NCI-H1930 (cell line): ENCODE results near the gene MRPL52.
"Not testable (repeated sequence)": the region's sequence is repeated elsewhere in the genome, so short reads cannot be mapped to it uniquely, and the experiment has no call there.

Experiments
- DNase-seq, 2 experiments: peaks; one replicate each; lab custom pipeline; 2025; lab: John Stamatoyannopoulos, UW

MRPL52 gene

DNA sequence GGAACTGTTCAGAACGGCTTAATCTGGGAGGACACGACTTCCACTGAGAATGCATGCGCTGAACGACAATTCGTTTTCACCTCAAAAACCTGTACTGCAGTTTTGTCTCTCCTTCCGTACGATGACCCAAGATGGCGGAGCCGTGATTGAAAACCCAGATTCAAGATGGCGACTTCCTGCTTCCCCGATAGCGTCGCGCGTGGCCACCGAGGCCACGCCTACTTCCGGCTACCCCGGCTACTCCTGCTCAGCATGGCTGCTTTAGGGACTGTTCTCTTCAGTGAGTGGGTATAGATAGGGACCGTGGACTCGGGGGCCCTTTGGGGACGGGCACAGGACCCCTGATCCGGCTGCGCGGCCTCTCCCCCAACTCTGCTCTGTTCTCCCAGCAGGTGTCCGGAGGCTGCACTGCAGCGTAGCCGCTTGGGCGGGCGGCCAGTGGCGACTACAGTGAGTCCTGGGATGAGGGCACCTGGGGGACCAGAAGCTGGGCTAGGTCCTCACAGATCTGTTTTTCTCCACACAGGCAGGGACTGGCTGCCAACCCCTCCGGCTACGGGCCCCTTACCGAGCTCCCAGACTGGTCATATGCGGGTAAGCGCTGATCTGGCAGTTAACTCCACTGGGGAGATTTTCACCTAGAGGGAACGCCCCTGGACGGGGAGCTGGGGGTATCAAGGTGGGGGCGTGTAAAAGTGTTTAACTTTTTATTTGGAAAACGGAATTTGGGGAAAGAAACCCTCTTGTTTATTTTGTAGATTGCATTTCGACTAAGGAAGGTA lies at the start of gene MRPL52:
TSS of gene MRPL52 (plus strand) at position 227 of the 782 bp plus-strand sequence. CDS start at position 253, 26 bp downstream.
- peak; percentile 86 to 89 for DNase-seq

- no peak for DNase-seq
Measured at GRCh38 chr14:22780105-22780679, 49.5 kb upstream of the MRPL52 start.

DNA sequence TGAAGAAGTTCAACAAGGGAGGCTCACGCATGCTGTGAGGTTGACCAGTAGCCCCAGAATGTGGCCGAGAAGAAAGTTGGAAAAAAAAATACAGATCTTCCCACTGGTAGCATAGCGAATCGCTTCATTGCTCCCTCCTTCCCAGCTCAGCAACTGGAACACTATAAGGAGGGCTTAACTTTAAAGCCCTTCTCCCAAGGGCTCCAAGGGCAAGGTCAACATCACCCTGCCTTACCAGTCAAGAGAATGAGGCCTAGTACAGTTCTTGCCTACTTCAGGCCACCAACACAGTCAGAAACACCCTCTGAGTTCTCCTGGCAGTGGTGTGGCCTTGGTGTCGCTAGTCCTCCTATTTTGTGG lies 48.8 kb upstream of the MRPL52 start:
- no peak for DNase-seq

- no peak for DNase-seq
Measured at GRCh38 chr14:22781301-22781991, 48.2 kb upstream of the MRPL52 start.

- DNase-seq: no peak
Measured at GRCh38 chr14:22786685-22787084, 43.0 kb upstream of the MRPL52 start.

GRCh38 chr14:22791301-22791700 lies 38.4 kb upstream of the MRPL52 start:
- no peak for DNase-seq

- no peak for DNase-seq
Measured at GRCh38 chr14:22792158-22792557, 37.5 kb upstream of the MRPL52 start.

DNA sequence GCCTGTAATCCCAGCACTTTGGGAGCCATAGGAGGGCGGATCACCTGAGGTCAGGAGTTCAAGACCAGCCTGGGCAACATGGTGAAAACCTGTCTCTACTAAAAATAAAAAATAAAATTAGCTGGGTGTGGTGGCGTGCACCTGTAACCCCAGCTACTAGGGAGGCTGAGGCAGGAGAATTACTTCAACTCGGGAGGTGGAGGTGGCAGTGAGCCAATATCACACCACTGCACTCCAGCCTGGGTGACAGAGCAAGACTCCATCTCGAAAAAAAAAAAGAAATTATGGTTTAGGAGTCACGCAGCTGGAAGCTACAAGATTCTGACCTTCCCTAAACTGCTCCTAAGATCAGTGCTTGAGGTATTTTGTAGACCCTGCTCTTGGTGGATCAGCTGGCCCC lies 36.1 kb upstream of the MRPL52 start:
- not testable (repeated sequence) for DNase-seq

GRCh38 chr14:22793976-22794375 lies 35.7 kb upstream of the MRPL52 start:
- DNase-seq: no peak

DNA sequence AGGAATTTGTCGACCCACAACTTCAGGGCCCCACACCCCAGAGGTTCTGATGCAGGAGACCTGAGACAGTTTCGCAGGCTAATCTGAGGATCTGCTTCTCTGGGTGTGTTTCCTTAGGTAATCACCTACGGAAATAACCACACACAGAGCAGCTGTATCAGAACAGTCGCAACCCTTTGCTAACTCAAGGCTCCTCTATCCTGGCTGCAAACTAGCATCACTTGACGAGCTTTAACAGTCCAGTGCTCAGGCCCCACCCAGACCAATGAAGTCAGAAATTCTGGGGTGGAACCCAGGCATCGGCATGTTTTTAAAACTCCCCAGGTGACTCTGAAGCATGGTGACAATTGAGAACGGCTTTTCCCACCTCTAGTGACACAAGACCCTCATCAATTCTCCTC lies 35.1 kb upstream of the MRPL52 start:
- no peak for DNase-seq

- DNase-seq: no peak
Measured at GRCh38 chr14:22796087-22796707, 33.5 kb upstream of the MRPL52 start.

DNA sequence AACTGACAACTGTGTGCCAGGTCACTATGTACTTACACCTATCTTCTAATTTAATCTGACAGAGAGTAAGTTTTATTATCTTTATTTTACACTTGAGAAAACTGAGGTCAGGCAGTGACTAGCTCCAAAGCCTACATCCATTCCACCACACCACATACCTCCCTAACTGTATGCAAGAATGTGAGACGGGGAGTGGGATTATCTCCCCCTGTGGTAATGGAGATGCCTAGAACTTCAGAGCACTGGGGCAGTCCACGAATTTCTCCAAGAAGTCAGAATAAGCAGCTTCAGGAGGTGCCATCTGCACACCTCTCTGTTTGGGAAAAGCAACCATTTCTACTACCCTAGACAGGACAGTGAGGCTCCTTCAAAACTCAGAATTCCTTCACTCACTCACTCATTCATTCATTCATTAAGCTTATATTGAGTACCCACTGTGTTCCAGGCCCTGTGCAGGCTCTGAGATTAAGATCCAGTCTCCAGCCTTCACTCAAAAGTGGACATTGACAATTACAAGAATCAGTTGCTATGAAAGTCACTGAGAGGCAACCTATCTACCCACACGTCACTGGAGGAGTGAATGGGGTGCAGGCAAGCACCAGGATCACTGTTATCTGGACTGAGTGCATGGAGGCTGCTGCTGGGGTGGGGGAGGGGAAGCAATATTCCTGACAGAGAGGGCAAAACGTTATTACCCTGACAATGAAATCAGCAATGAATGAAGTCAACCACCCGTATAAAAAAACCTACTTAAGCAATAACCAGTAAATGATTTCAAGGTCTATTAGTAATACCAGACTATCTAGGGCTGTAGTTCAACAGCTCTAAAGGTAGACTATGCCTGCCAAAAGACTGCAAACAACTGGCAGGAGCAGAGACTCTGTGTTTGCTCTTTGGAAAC lies 32.4 kb upstream of the MRPL52 start:
- no peak for DNase-seq

- DNase-seq: no peak
Measured at GRCh38 chr14:22798528-22798927, 31.2 kb upstream of the MRPL52 start.

GRCh38 chr14:22800346-22800745 lies 29.3 kb upstream of the MRPL52 start:
- no peak for DNase-seq

- DNase-seq: no peak
Measured at GRCh38 chr14:22801716-22802115, 28.0 kb upstream of the MRPL52 start.

GRCh38 chr14:22802860-22803686 lies 26.6 kb upstream of the MRPL52 start:
- DNase-seq: no peak

DNA sequence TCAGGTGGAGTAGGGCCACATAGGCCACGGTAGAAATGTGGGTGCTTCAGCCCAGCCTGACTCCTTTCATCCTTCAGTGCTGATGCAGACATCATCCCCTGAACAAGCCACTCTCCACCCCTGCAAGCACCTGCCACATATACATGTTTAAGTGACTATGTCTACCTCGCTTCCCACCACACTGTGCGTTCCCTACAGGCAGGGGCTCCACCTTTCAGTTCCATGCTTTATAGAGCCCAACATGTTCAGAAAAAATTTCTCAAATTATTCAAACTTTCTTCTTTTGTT lies 26.1 kb upstream of the MRPL52 start:
- no peak for DNase-seq

GRCh38 chr14:22805235-22805634 lies 24.5 kb upstream of the MRPL52 start:
- DNase-seq: not testable (repeated sequence)

DNA sequence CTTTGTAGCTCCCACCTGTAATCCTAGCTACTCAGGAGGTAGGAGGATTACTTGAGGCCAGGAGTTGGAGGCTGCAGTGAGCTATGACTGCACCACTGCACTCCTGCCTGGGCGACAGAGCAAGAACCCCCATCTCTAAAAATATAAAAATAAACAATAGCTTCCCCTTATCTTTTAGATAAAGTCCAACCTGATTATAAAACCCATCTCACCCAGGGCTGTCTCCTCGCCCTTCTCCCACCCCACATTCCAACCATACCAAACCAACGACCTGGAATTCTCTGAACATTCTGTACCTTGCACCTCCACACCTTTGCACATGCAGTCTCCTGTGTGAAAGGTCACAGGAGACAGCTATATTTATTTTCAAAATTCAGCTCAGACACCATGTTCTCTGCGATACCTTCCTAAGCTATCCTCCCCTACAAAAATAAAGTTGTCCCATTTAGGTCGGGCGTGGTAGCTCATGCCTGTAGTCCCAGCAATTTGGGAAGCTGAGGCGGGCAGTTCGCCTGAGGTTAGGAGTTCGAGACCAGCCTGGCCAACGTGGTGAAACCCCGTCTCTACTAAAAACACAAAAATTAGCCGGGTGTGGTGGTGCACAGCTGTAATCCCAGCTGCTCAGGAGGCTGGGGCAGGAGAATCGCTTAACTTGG lies 22.1 kb upstream of the MRPL52 start:
- no peak for DNase-seq

DNA sequence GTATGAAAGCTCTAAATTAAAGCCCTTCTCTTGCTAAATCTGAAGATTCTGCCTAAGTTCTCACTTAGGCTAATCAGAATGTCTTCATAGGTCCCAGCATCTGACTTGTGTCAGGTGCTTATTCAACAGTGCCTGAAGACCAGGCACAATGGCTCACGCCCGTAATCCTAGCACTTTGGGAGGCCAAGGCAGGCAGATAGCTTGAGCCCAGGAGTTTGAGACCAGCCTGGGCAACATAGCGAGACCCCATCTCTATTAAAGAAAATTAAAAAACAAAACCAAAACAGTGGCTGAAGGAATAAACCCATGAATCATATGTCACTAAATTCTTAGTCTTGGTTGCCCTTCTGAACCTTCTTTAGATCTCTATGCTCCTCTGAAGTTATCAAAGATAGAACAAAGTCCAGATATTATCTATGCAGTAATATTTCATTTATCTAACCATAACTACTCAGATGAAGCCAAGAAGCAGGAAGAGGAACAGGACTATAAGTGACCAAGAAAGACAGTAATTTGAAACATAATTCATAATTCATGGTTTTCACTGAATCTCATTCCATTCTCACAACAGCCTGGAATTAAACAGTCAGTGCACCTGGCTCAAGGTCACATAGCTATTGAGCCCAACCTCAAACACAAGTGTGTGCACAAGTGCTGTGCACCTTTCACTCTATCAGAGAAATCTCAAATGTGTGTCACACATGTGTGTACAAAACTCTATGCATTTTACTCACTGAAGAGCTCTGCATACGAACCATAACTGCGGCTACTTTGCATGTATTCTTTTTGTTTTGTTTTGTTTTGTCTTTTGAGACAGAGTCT lies 21.1 kb upstream of the MRPL52 start:
- DNase-seq: no peak
